ENCODE data around the gene RAB10. TPM values are rescaled to one million over a fixed set of nuclear protein-coding genes. Genes with fewer than 3 reads are reported as not detected.

Gene RAB10
- total RNA-seq, 6 donors from 2014 or later = 81.7 to 139 (median 106) TPM

GRCh38 chr2:26112201-26112600 is 78.3 kb downstream of the RAB10 start:
- peaks cover 0 to 13% (median 0%) of the 10 kb centered on the region in 4 donors for H3K4me1 ChIP-seq
- no peak overlapping the region for H3K27ac ChIP-seq
- no peak overlapping the region for H3K4me3 ChIP-seq
- peaks cover 2 to 39% (median 13%) of the 10 kb centered on the region in 4 donors for H3K36me3 ChIP-seq
- H3K9me3 ChIP-seq = no peaks in the 10 kb centered on the region
- 93% methylated on average over 1 of the region's 1 CpG for WGBS, 2 donors
- ATAC-seq (ENCODE audit: low FRiP score in 2 of 2) (no peak), DNase-seq (no peak)
- TF ChIP-seq POLR2AphosphoS5 (IDR thresholded peaks at IDR 0.05) = no peak
- no peak for TF ChIP-seq CTCF (IDR thresholded peaks at IDR 0.05)
- no peak for TF ChIP-seq EP300 (IDR thresholded peaks at IDR 0.05)
- no peak for TF ChIP-seq POLR2A (IDR thresholded peaks at IDR 0.05)
- H3K27me3 ChIP-seq = no peaks in the 10 kb centered on the region

GRCh38 chr2:26114151-26114550 is 80.3 kb downstream of the RAB10 start:
- DNase-seq = no peak
- Histone ChIP-seq H3K4me1 (peaks cover 0 to 8% (median 0%) of the 10 kb centered on the region in 4 donors), H3K4me3 (no peak overlapping the region), H3K36me3 (peaks cover 2 to 39% (median 13%) of the 10 kb centered on the region in 4 donors), H3K27ac (no peak overlapping the region), H3K27me3 (no peaks in the 10 kb centered on the region), H3K9me3 (no peaks in the 10 kb centered on the region)
- no peak for ATAC-seq (ENCODE audit: low FRiP score in 2 of 2)
- 76 to 82% methylated on average over 2 of the region's 2 CpGs for WGBS, 2 donors
- TF ChIP-seq CTCF (IDR thresholded peaks at IDR 0.05) = no peak
- TF ChIP-seq POLR2A (IDR thresholded peaks at IDR 0.05) = no peak
- TF ChIP-seq POLR2AphosphoS5 (IDR thresholded peaks at IDR 0.05) = no peak

- 86 to 94% methylated on average over 4 of the region's 4 CpGs for WGBS, 2 donors
Measured at GRCh38 chr2:26118682-26119081, 84.8 kb downstream of the RAB10 start.

GRCh38 chr2:26119521-26119920 is 85.6 kb downstream of the RAB10 start:
- TF ChIP-seq CTCF (IDR thresholded peaks at IDR 0.05) (no peak), EP300 (IDR thresholded peaks at IDR 0.05) (no peak), POLR2AphosphoS5 (IDR thresholded peaks at IDR 0.05) (no peak), POLR2A (IDR thresholded peaks at IDR 0.05) (no peak)
- H3K27me3 ChIP-seq = no peaks in the 10 kb centered on the region
- no peaks in the 10 kb centered on the region for H3K9me3 ChIP-seq
- no peak for DNase-seq
- no peaks in the 10 kb centered on the region for H3K36me3 ChIP-seq
- H3K4me1 ChIP-seq = peaks cover 0 to 4% (median 0%) of the 10 kb centered on the region in 4 donors
- no peak overlapping the region for H3K27ac ChIP-seq
- ATAC-seq (ENCODE audit: low FRiP score in 2 of 2) = no peak
- no peak overlapping the region for H3K4me3 ChIP-seq
- 100% methylated on average over 1 of the region's 1 CpG for WGBS, 2 donors

More at GRCh38 chr2:26118682-26119081, 84.8 kb downstream of the RAB10 start:
- H3K27me3 ChIP-seq = no peaks in the 10 kb centered on the region
- no peak overlapping the region for H3K4me3 ChIP-seq
- H3K4me1 ChIP-seq = peaks cover 0 to 4% (median 0%) of the 10 kb centered on the region in 4 donors
- H3K36me3 ChIP-seq = no peaks in the 10 kb centered on the region
- no peaks in the 10 kb centered on the region for H3K9me3 ChIP-seq
- no peak overlapping the region for H3K27ac ChIP-seq
- no peak for DNase-seq
- no peak for TF ChIP-seq CTCF (IDR thresholded peaks at IDR 0.05)
- TF ChIP-seq EP300 (IDR thresholded peaks at IDR 0.05) = no peak
- TF ChIP-seq POLR2AphosphoS5 (IDR thresholded peaks at IDR 0.05) = no peak
- TF ChIP-seq POLR2A (IDR thresholded peaks at IDR 0.05) = no peak
- no peak for ATAC-seq (ENCODE audit: low FRiP score in 2 of 2)

GRCh38 chr2:26122630-26123029 is 88.7 kb downstream of the RAB10 start:
- Histone ChIP-seq H3K4me1 (peaks cover 0 to 4% (median 0%) of the 10 kb centered on the region in 4 donors), H3K9me3 (no peaks in the 10 kb centered on the region), H3K27ac (no peak overlapping the region), H3K27me3 (no peaks in the 10 kb centered on the region), H3K36me3 (peaks cover 0 to 3% (median 0%) of the 10 kb centered on the region in 4 donors), H3K4me3 (no peak overlapping the region)
- ATAC-seq (ENCODE audit: low FRiP score in 2 of 2) = no peak
- 84 to 96% methylated on average over 3 of the region's 3 CpGs for WGBS, 2 donors
- DNase-seq = no peak
- no peak for TF ChIP-seq CTCF (IDR thresholded peaks at IDR 0.05)
- TF ChIP-seq POLR2A (IDR thresholded peaks at IDR 0.05) = no peak

Measured in upper lobe of left lung (tissue), 6 donors.